ENCODE results near the gene SLC24A3. TPM values are rescaled to one million over a fixed set of nuclear protein-coding genes. Genes with fewer than 3 reads are reported as not detected.

The SLC24A3 gene
- total and polyA plus RNA-seq, 2 of the 13 experiments (the other 11 are each of a cell fraction or from before 2014, with no cell fraction given), result not detected

GRCh38 chr20:19661717-19662636 is 449.5 kb downstream of the SLC24A3 start (continued):
- TF ChIP-seq ZNF574 (CRISPR knock-in tag; IDR thresholded peaks at IDR 0.05) (no peak), ZNF335 (CRISPR knock-in tag; IDR thresholded peaks at IDR 0.05) (0 out of 2 replicates have a peak, but pooled peaks have one; percentile 50), ATRX (CRISPR knock-in tag; IDR thresholded peaks at IDR 0.05; ENCODE audit: borderline replicate concordance) (no peak), ZNF724P (CRISPR knock-in tag; IDR thresholded peaks at IDR 0.05; ENCODE audit: borderline replicate concordance) (no peak), ELF3 (CRISPR knock-in tag; IDR thresholded peaks at IDR 0.05) (0 out of 2 replicates have a peak, but pooled peaks have one; percentile 41), NFE2L1 (CRISPR knock-in tag; IDR thresholded peaks at IDR 0.05; ENCODE audit: borderline replicate concordance) (no peak), ZNF230 (CRISPR knock-in tag; IDR thresholded peaks at IDR 0.05) (peak; percentile 78; the same call in 1 of the 2 replicates), NR2F2 (IDR thresholded peaks at IDR 0.05; ENCODE audit: borderline replicate concordance, low read depth) (no peak), ZNF768 (CRISPR knock-in tag; IDR thresholded peaks at IDR 0.05) (no peak), ZNF562 (CRISPR knock-in tag; IDR thresholded peaks at IDR 0.05; ENCODE audit: borderline replicate concordance) (no peak), PRMT3 (CRISPR knock-in tag; IDR thresholded peaks at IDR 0.05; ENCODE audit: borderline replicate concordance, low read depth) (no peak), PCBP1 (IDR thresholded peaks at IDR 0.05; ENCODE audit: borderline replicate concordance, low read depth, low read length) (no peak), ZSCAN29 (CRISPR knock-in tag; conservative IDR thresholded peaks at IDR 0.05) (no peak), POGZ (CRISPR knock-in tag; IDR thresholded peaks at IDR 0.05) (no peak), HIVEP1 (CRISPR knock-in tag; IDR thresholded peaks at IDR 0.05) (peak; percentile 52; the same call in 1 of the 2 replicates)
- TF ChIP-seq, protein P1, sequence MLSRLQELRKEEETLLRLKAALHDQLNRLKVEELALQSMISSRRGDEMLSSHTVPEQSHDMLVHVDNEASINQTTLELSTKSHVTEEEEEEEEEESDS (CRISPR knock-in tag; IDR thresholded peaks at IDR 0.05; ENCODE audit: borderline replicate concordance), result no peak
- TF ChIP-seq, protein P2, sequence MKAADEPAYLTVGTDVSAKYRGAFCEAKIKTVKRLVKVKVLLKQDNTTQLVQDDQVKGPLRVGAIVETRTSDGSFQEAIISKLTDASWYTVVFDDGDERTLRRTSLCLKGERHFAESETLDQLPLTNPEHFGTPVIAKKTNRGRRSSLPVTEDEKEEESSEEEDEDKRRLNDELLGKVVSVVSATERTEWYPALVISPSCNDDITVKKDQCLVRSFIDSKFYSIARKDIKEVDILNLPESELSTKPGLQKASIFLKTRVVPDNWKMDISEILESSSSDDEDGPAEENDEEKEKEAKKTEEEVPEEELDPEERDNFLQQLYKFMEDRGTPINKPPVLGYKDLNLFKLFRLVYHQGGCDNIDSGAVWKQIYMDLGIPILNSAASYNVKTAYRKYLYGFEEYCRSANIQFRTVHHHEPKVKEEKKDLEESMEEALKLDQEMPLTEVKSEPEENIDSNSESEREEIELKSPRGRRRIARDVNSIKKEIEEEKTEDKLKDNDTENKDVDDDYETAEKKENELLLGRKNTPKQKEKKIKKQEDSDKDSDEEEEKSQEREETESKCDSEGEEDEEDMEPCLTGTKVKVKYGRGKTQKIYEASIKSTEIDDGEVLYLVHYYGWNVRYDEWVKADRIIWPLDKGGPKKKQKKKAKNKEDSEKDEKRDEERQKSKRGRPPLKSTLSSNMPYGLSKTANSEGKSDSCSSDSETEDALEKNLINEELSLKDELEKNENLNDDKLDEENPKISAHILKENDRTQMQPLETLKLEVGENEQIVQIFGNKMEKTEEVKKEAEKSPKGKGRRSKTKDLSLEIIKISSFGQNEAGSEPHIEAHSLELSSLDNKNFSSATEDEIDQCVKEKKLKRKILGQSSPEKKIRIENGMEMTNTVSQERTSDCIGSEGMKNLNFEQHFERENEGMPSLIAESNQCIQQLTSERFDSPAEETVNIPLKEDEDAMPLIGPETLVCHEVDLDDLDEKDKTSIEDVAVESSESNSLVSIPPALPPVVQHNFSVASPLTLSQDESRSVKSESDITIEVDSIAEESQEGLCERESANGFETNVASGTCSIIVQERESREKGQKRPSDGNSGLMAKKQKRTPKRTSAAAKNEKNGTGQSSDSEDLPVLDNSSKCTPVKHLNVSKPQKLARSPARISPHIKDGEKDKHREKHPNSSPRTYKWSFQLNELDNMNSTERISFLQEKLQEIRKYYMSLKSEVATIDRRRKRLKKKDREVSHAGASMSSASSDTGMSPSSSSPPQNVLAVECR (CRISPR knock-in tag; IDR thresholded peaks at IDR 0.05; ENCODE audit: borderline replicate concordance), result 0 out of 2 replicates have a peak, but pooled peaks have one; percentile 20
- TF ChIP-seq, protein P3, sequence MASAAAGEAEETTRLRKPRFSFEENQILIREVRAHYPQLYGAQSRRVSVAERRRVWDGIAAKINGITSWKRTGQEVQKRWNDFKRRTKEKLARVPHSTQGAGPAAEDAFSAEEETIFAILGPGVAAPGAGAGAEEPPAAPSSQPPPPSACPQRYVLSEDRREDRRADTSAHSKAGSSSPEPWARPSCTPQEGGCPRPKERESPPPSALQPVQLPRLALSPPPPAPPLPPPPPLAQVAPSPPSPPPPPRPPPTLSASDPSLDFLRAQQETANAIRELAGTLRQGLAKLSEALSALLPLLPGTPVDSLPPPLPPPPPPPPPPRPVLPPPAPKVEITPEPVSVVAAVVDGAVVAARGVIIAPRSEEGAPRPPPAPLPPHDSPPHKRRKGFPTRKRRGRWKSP (CRISPR knock-in tag; IDR thresholded peaks at IDR 0.05), result no peak; the same call in 1 of the 2 replicates
